Ecto neural progenitor cell (in vitro differentiated cells): ENCODE data around the gene P2RY14.

Experiments used
- DNase-seq: peaks from one replicate; pipeline ENCODE4 v3.0.0-alpha.2; 2018; ENCODE audit warnings: low spot score

P2RY14 gene

DNA sequence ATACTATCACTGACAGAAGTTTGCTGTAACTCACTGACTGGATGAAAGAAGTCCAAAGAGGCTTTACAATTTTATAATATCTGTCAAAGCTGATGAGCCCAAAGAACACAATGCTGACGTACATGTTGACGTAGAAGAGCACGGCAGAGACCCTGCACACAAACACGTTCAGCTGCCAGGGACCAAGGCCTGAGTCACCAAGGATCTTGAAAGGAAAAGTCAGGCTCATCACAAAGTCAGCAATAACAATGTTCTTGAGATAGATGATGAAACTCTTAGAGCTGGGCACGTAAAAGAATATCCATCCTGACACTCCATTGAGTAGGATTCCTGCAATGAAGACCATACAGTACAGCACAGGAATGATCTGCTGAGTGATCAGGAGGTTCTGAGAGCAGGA lies 64.5 kb downstream of the P2RY14 start:
- no peak for DNase-seq

DNA sequence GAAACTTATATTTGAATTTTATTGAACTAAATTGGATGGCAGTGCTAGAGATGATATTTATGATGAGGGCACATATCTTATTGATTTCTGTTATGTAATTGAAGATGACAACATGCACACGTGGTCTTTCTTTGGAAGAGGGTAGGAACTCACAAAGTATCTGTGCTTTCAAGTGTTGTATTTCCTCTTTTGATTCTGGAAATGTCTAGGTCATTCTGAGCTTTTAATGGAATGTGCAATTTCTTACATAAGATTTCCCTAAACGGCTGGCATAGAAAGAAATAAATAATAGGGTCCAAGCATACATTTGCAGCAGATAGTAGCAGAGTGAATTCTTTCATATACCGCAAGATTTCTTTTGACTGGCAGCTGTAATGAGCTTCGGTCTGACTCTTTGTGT lies 65.2 kb downstream of the P2RY14 start:
- no peak for DNase-seq

DNA sequence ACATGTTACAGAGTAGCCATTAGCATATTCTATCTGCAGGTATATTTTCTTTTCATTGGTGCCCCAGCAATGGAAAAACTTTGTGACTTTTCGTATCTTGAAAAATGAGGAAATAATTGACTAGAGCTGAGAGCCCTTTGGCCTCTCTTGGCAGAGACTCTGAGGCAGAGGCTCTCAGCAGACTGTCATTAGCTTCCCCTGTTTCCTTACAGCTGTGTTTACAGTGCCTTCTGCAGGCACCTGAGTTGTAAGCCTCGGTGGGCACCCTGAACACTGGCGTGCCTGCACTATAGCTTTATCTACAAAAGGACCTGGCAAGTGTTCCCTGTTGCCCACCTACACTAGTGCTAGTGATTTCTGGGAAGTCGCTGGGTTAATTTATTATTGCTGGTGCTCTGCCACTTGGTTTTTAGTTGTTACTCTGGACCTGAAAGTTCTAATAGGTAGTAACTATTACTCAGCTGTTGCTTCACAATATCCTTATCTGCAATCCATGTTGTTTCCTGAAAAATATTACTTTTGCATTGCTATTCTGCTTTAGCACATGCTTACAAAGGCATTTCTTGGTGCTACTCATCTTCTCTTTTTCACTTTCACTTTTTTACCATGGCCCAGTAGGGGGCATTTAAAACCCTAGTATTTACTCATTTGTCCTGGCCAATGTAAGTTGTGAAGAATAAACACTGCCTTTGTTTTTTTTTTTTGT lies 67.5 kb downstream of the P2RY14 start:
- no peak for DNase-seq

DNA sequence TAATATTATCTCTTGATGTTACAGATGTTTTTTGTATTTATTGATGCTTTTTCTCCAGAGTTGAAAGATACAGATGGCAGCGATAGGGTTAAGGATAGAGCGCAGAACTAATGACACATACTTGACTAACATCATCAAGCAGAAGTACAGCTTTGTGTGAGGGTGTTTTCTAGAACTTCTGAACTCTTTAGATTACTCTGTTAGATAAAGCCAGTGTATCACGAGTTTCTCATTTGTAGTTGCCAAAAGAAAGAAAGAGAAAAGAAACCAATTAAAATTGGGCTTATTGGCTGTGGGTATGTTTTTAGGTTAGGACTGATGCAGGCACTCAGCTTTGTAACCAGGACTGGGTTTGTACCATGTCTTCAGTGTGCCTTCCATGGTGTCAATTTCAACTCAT lies 68.7 kb downstream of the P2RY14 start:
- no peak for DNase-seq

DNA sequence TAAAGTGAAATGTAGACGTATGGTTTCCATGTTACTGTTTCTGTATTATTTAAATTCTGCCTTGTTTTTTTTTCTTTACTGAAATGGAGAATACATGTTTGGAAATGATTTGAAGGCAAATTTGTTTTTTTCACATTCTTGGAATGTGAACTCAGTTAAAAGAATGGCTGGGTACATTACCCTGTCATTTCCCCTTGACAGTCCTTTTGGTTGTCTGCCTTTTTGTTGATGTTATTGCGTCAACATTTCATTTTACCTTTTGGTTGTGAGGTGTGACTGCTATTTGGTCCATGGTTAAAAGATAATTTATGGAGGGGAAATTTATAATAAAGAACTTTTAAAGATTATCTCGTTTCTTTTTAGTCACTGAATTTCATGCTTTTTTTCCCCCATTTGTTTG lies 72.1 kb downstream of the P2RY14 start:
- no peak for DNase-seq

DNA sequence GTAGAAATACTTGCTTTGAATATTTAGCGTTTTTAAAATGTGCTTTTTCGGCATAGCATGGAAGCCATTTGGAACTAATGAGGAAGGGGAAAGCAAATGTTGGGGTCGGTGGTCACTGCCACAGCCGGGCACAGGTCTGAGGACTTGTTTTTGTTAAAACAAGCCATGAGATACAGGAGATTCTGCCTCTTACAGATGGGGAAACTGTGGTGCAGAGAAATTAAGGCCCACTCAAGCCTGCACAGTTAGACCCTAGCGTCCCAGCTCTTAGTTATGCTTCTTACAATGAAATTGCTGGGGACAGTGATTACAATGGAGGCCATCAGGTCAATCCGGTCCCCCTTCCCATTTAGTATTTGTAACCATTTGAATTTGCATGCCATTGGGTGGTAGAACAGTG lies 72.9 kb downstream of the P2RY14 start:
- DNase-seq: no peak

DNA sequence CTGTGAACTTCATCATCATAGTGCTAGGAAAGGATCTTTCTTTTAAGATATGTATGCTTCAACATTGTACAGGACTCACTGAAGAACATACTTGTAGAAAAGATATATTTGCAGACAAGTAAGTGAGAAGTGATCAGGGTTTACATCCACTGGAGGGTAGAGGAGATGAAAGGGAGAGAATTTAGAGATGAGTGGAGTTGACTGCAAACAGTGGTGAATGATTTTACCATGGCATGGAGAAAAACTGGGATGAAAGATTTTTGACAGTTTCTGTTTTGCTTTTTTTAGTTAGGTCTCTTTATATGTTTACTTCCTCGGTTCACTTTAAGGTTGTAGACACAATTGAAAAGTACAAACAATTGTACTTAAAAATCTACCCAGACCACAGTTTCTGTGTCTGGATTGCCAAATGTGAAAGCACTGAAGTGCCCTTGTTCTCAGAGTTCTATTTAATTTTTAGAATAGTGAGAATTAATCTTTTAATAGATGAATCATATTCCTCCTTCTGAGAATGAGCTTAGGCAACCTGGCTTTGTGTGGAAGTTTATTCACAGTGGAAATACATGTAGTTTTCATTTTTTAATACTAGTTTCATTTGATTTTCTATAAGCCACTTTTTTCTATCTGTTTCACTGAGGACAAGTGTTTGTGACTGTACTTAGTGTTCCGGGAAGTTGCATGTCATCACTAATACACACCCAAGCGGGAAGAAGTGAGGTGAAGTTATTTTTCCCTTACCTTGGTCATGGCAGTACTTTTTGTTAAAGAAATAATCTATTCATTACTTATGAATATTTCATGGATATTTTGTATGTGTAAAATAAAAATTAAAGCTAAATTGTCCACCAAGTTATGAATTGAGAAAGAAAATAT lies 73.6 kb downstream of the P2RY14 start:
- no peak for DNase-seq

DNA sequence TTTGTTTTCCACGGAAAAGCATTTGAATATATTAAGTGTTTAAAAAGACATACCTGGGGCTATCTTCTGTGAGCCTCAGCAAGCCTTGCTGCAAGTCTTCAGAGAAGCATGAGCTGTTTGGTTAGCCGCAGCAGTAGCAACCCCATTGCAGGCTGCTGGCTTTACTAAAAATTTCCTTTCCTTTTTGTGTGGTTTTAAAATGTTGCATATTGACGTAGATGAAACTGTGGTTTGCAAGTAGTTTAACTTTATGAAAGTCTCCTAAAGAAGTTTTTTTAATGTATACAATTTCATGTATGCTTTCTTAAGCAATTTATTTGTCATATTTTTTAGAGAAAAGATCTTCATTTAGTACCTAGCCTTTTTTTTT lies 75.3 kb downstream of the P2RY14 start, which contains the start of gene GPR171:
Gene GPR171, minus strand, starts transcription at position 166 of the 370 bp plus-strand sequence. CDS start 3,830 bp downstream, outside the sequence.
- no peak for DNase-seq

DNA sequence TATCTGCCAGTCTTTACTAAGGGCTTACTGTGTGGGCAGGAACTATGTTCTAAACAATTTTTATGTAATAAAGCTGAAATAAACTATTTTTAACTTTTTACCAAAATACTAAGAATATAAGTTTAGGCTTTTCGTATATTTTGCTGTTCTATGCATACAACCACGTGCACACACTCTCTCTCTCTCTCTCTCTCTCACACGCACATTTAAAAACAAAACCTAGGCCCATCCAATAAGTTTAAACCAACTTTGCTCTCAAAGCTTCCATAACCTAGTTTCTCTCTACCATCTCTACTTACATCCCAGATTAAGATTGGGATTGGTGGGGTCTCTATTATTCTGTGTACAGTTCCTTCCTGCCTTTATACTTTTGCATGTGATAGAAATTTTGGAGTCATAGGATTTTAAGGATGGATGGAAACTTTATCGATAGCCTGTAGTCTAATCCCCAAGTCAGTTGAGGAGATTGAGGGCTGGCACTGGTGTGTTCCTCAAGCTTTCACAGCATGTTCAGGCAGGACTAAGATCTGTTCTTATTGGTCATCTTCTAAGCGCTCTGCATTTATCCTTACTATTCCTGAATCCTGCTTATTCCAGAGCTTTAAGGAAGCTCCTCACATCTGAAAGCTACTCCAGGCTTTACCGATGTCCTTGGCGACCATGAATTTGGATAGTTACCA lies 77.2 kb downstream of the P2RY14 start:
- DNase-seq: no peak

DNA sequence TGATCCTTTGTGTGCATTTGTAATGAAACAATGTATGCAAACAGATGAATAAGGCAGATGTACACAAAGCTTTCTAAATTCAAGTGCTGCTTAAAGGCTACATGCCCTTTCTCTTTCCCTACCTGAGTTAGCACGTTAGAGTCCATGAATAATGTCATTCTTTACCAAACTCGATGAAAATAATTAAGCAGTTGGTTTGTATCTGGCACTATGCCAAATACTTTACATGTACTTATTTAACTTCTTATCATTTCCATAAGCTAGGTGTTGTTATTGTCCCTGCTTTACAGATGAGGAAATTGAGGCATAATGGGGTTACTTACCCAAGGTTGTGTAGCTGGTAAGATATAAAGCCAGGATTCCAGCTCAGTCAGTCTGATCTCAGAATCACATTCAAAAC lies 77.8 kb downstream of the P2RY14 start:
- no peak for DNase-seq

DNA sequence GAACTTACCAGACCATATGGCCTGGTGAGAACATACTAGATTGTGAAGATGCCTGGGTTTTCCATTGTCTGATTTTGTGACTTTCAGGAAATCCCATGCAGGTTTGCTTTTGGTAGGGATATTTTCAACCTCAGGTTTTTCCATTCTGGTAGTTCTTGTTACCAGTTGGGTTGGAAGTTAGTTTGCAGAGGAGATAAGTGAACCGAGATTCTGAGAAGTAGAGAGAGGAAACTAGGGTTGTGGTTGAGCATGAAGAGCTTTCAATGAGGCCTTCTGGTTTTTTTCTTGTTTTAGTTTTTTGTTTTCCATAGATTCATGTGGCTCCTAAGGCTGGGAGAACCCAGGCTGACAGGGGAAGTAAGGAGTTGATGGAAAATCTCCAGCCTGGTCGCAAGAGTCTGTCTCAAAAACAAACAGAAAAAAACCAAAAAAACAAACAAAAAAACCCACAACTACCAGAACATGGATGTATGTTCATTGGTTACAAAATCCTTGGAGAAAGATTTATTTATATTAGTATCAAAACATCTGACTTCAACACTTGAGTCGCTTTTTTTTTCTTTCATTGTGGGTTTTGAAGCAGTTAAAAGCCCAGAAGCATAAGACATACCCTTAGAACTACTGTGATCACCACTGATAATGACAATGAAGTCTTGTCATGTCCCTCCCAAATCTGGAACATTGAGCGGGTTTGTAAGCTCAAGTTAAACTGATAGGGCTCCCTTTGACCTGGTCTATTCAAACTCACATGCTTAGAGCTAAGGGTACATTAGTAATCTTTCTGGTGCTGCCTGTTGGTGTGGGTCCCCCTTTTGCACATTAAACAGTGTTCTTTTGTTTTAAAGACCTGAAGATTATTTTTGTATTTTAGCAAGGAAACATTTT lies 78.5 kb downstream of the P2RY14 start:
- no peak for DNase-seq

DNA sequence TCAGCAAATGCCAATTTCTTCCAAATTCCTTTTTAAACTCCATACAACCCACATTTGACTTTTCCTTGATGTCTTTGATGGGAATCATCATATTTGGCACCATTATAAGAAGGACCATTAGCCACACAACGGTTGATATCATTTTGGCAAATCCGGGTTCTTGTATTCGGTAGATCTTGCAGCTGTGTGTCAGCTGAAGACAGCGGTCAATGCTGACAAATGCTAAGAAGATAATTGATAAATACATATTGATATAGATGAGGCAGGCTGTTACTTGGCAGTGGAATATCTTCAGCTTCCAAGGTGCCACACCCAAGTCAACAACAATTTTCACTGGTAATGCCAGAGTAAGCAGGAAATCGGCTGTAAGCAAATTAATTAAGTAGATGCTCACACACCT lies 79.5 kb downstream of the P2RY14 start:
- no peak for DNase-seq

DNA sequence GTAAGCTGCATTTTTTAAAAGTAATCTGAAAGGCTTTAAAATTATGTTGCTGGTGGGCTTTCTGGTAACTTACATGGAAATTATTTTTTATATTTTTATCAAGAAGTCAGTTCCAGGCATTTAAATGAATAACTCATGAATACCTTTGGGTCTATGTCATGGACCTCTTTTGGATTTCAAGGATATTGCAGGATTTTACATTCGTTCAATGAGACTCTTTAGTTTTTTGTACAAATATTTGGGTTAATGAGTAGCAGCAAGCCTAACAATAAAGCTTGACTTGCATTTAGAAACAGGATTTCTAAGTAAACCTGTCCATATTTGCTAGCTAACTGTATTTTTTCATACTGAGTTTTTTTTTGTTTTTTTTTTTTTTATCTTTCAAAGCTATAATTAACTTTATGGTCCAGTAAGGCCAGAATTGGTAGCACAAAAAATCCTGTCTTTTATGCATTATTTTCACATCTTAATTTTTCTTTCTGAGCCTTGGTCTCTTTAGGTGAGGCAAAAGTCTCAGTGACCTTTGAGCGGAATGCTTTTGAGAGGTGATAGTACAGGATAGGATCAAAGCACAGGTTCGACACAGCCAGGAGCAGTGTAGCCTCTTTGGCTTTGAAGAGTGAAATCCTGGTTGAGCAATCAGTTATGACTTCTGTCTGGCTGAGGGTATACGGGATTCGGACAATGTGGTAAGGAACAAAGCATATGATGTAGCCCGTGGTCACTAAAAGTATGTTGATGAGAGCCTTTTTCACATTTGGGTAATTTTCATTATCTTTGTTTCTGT lies 80.2 kb downstream of the P2RY14 start:
- DNase-seq: no peak

DNA sequence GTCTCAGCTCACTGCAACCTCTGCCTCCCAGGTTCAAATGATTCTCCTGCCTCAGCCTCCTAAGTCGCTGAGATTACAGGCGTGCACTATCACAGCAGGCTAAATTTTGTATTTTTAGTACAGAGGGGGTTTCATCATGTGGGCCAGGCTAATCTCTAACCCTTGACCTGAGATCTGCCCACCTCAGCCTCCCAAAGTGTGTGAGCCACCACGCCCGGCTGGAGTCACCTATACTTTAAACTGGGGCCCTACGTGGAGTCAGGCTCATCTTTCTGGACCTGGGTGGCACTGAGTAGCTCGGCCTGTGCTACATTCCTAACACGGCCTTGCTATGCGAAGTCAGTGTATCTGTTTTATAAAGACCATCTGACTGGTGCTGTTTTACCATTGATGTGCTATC lies 81.1 kb downstream of the P2RY14 start:
- DNase-seq: no peak

DNA sequence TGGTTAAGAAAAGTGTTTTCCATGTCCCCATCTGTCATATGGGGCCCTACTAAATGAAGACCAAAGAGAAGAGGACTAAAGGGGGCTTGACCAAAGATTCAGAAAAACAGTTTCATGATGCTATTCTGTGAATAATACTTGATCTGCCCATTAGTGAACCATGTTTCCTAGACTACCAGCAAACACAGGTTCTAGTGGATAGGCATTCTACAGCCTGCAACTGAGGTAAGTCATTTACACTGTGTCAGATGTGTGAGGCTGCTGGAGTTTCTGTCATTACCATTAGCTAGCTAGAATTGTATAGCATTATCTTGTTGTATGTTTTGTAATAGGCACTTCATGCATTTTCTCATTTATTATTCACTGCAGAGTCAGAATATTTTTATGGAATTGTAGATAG lies 81.9 kb downstream of the P2RY14 start:
- DNase-seq: no peak

DNA sequence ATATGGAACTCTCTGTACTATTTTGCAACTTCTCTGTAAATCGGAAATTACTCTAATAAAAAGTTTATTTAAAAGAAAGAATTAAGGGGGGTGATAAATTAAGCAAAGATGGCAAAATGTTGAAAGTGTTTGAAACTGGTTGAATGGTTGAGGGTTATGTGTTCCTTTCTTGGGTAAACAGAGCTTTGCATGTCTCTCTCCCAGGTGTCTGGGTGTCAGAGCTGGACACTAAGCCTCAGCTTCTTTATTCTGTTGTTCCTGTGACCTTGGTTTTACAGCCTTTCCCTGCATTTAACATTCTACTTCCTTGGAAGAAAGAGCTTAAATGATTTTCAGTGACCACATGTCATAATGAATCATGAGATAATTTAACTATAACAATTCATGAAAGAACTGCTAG lies 82.5 kb downstream of the P2RY14 start:
- DNase-seq: no peak

DNA sequence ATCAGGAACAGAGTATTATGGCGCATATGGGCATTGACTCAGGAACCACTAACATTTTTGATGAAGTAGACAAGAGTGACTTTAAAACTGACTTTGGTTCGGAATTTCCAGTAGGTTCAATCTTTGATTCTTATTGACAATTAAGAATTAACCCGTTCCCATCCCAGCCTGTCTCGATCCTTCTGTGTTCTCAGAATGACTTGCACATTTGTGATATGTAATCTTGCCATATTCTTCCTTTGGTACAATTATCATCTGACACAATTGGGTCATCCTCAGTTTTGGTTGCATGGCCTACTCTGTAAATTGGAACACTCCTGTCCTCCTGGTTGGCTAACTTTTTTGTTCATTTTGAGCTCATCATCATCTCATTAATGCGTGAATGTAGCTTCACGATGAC lies 85.8 kb downstream of the P2RY14 start:
- DNase-seq: no peak

DNA sequence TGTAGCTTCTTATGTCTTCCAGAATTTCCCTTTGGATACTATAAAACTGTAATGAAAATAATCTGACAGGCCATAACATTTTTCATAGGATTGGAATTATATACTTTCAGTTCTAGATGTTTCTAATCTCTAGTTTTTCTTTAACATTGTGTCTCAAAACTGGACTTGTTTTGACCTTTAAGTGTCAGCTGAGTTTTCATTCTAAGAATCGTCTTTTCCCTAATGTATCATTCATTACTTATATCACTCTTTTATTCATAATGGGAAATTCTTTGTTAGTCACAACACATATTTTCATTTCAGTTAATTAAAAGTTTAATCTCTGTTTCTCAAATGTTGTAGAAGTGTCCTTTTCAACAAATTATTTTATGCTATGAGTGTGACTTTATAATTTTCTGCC lies 87.2 kb downstream of the P2RY14 start:
- no peak for DNase-seq

DNA sequence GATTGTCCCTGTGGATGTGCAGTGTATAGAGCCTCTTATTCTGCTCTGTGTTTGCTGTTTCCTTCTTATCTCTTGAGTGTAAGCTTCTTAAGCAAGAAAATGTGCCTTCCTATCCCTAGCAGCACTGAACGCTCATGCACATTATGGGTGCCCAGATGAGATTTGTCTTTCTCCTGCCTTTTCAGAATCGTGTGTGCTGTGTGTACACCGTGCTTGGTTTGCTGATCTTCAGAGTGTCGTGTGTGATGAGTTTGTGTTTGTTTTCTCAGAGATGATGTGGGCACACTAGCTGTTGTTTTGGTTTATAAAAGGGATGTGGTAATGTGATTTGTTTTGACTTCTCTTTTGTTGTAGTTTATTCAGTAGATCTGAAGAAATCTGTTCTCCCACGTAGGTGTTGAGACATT lies 95.1 kb downstream of the P2RY14 start:
- no peak for DNase-seq

DNA sequence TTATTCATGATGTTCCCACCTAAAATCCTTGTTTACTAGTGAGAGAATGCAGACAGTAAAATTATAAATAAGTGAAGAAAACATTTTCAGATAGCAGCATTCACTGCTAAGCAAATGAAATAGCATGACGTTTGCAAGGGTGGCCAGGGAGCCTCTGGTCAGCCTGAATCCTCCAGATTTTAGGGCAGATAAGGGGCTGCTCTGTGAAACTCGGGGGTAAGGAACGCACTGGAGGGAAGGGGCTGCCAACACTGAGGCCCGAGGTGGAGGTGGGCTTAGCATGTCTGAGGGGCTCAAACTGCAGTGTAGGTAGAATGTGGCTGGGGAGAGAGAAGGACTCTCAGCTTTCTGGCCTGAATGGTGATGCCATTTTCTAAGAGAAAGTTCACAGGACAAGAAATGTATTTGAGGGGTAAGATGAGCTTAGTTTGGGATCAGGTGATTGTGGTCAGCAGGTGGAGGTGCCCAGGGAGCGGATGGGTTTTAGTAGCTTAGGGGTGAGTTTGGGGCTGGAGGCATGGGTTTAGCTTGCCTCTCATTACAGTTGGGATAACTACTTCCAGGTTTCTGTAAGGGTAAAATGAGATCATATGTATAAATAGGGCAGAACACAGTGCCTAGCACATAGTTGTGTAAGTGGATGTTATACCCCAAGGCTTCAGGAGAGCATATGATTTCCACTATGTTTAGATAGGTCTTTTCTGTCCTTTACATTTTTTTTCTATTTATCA lies 95.8 kb downstream of the P2RY14 start:
- DNase-seq: no peak
